ENCODE data around the gene CACNA2D2. TPM values are rescaled to one million over a fixed set of nuclear protein-coding genes. Genes with fewer than 3 reads are reported as not detected.
A peak's percentile ranks its signal among the peaks of the same experiment; 100 is the strongest.

CACNA2D2 gene
- total RNA-seq, 1 donor from 2014 or later: 4.3 TPM

- H3K4me2 ChIP-seq: no peak overlapping the region
- TF ChIP-seq EZH2phosphoT487 (IDR thresholded peaks at IDR 0.05) (no peak), CTCF (IDR thresholded peaks at IDR 0.05) (peak; percentile 90)
- Mint-ChIP-seq H3K27me3 (ENCODE audit: insufficient read depth, low read depth) (peaks cover 14% of the 10 kb centered on the region), H3K4me1 (peaks cover 13% of the 10 kb centered on the region), H3K27ac (no peak overlapping the region), H3K36me3 (no peaks in the 10 kb centered on the region), H3K9me3 (no peaks in the 10 kb centered on the region), H3K4me3 (no peak overlapping the region)
- H3K9ac ChIP-seq: no peak overlapping the region
- H3K27ac ChIP-seq: no peak overlapping the region
- no peaks in the 10 kb centered on the region for H3K36me3 ChIP-seq
- no peak overlapping the region for H2AFZ ChIP-seq (replicated peaks)
- H3K4me1 ChIP-seq: peaks cover 7% of the 10 kb centered on the region
- H3K79me2 ChIP-seq (ENCODE audit: low read depth): no peaks in the 10 kb centered on the region
- DNase-seq (ENCODE audit: low spot score): peak; percentile 45
- H3K27me3 ChIP-seq: no peaks in the 10 kb centered on the region
- H3K4me3 ChIP-seq: no peak overlapping the region
- H3K9me3 ChIP-seq (ENCODE audit: low read depth): no peaks in the 10 kb centered on the region
- H3F3A ChIP-seq (ENCODE audit: low read depth): peaks cover 4% of the 10 kb centered on the region
- H4K20me1 ChIP-seq (ENCODE audit: low read depth): peaks cover 28% of the 10 kb centered on the region
Observed at GRCh38 chr3:50436114-50436674, 67.2 kb downstream of the CACNA2D2 start.

GRCh38 chr3:50435371-50436113, 67.9 kb downstream of the CACNA2D2 start:
- no peaks in the 10 kb centered on the region for H3K79me2 ChIP-seq (ENCODE audit: low read depth)
- H3K9ac ChIP-seq: no peak overlapping the region
- H3K27me3 Mint-ChIP-seq (ENCODE audit: insufficient read depth, low read depth): peaks cover 10% of the 10 kb centered on the region
- no peaks in the 10 kb centered on the region for H3K9me3 ChIP-seq (ENCODE audit: low read depth)
- no peaks in the 10 kb centered on the region for H3K9me3 Mint-ChIP-seq
- H3K4me2 ChIP-seq: peak overlapping the region; percentile 38
- H3K27ac ChIP-seq: no peak overlapping the region
- H3K36me3 ChIP-seq: no peaks in the 10 kb centered on the region
- no peak overlapping the region for H2AFZ ChIP-seq (replicated peaks)
- H3K4me3 Mint-ChIP-seq: peak overlapping the region; percentile 43
- H3K36me3 Mint-ChIP-seq: no peaks in the 10 kb centered on the region
- H3K27ac Mint-ChIP-seq: no peak overlapping the region
- peaks cover 13% of the 10 kb centered on the region for H3K4me1 ChIP-seq
- no peak for DNase-seq (ENCODE audit: low spot score)
- peaks cover 32% of the 10 kb centered on the region for H4K20me1 ChIP-seq (ENCODE audit: low read depth)
- no peak overlapping the region for H3K4me3 ChIP-seq
- peaks cover 19% of the 10 kb centered on the region for H3K4me1 Mint-ChIP-seq
- no peaks in the 10 kb centered on the region for H3K27me3 ChIP-seq
- TF ChIP-seq CTCF (IDR thresholded peaks at IDR 0.05) (no peak), EZH2phosphoT487 (IDR thresholded peaks at IDR 0.05) (no peak), EZH2 (IDR thresholded peaks at IDR 0.05) (no peak)
- H3F3A ChIP-seq (ENCODE audit: low read depth): peaks cover 10% of the 10 kb centered on the region

GRCh38 chr3:50433954-50434353, 69.5 kb downstream of the CACNA2D2 start:
- Histone ChIP-seq H3K36me3 (no peaks in the 10 kb centered on the region), H3K9ac (no peak overlapping the region), H3K4me2 (no peak overlapping the region), H3F3A (ENCODE audit: low read depth) (peaks cover 12% of the 10 kb centered on the region), H3K4me3 (no peak overlapping the region), H3K79me2 (ENCODE audit: low read depth) (no peaks in the 10 kb centered on the region), H3K4me1 (peaks cover 21% of the 10 kb centered on the region), H4K20me1 (ENCODE audit: low read depth) (peaks cover 37% of the 10 kb centered on the region), H3K27me3 (no peaks in the 10 kb centered on the region), H3K9me3 (ENCODE audit: low read depth) (no peaks in the 10 kb centered on the region), H2AFZ (replicated peaks) (no peak overlapping the region), H3K27ac (no peak overlapping the region)
- DNase-seq (ENCODE audit: low spot score): no peak
- H3K4me3 Mint-ChIP-seq: peak overlapping the region; percentile 10
- no peaks in the 10 kb centered on the region for H3K36me3 Mint-ChIP-seq
- peaks cover 10% of the 10 kb centered on the region for H3K27me3 Mint-ChIP-seq (ENCODE audit: insufficient read depth, low read depth)
- TF ChIP-seq EZH2phosphoT487 (IDR thresholded peaks at IDR 0.05) (no peak), EZH2 (IDR thresholded peaks at IDR 0.05) (no peak), CTCF (IDR thresholded peaks at IDR 0.05) (no peak)
- peaks cover 26% of the 10 kb centered on the region for H3K4me1 Mint-ChIP-seq
- H3K27ac Mint-ChIP-seq: peak overlapping the region; percentile 25
- H3K9me3 Mint-ChIP-seq: no peaks in the 10 kb centered on the region

Data from neural progenitor cell (in vitro differentiated cells).